Lower leg skin (tissue), 3 donors: Measurements from ENCODE around the gene HMGCR.

Source experiments
- CTCF ChIP-seq, 3 donors: fragments of 450-650 bp; IDR thresholded peaks; one replicate each; pipeline ENCODE4 v1.5.1; 2016; ENCODE audit warnings: antibody characterized with exemption in 3 of 3, mild to moderate bottlenecking in 3 of 3, moderate library complexity in 2 of 3
- POLR2A ChIP-seq, 2 donors: fragments of 450-650 bp; IDR thresholded peaks; one replicate each; pipeline ENCODE4 v1.6.1; 2016 to 2017; ENCODE audit warnings: antibody characterized with exemption in 2 of 2, mild to moderate bottlenecking in 1 of 2, moderate library complexity in 1 of 2

- TF ChIP-seq CTCF (IDR thresholded peaks at IDR 0.05) (no peak), POLR2A (IDR thresholded peaks at IDR 0.05) (no peak)
These were observed 50.8 kb downstream of the HMGCR start for GRCh38 chr5:75387806-75388205.
